Stimulated activated CD4-positive, alpha-beta T cell treated with anti-CD3 and anti-CD28 coated beads, Interleukin-4, amount 100 ng/mL, for 4 hours (primary cell): ENCODE measurements around the gene RPL26.
A peak's percentile ranks its signal among the peaks of the same experiment; 100 is the strongest.
"Not testable (repeated sequence)": the region's sequence is repeated elsewhere in the genome, so short reads cannot be mapped to it uniquely, and the experiment has no call there.

ENCODE experiments used
- DNase-seq, 2 experiments: peaks; one replicate each; pipeline ENCODE4 v3.0.0-alpha.2; 2020

The RPL26 gene

DNA sequence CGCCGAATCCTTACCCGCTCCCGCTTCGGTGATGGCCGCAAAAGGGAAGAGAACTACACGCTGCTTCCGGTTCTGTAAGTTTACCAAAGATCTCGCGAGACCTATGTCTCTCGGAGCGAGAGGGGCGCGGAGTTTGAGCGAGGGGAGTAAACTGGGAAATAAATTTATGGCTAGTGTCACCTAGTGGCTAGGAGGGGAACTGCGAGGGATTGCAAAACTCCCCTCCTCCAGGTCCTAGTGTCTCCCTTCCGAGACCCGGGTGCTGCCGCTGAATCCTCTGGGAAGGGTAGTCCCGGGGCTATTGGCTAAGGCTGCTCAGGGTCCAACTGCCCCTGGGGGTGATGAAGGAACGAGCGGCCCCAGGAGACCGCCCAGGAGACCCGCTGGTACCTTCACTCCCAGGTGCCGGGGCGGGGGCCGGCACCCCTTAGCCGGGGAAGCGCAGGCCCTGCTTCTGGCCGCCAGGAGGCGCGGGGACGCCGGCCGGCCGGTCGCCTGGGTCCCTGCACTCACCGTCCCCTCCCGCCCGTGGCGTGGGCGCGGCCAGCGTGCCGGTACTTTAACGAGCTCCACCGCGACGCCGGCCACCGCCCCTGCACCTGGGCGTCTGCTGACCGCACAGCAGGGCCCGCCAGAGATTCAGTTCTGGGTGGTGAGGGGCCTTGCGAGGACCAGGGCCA, at the start of gene RPL26:
Gene RPL26, minus strand, starts transcription at position 51 of the 680 bp plus-strand sequence. CDS start 883 bp downstream, outside the sequence.
- DNase-seq: peak; percentile 87 to 95

DNA sequence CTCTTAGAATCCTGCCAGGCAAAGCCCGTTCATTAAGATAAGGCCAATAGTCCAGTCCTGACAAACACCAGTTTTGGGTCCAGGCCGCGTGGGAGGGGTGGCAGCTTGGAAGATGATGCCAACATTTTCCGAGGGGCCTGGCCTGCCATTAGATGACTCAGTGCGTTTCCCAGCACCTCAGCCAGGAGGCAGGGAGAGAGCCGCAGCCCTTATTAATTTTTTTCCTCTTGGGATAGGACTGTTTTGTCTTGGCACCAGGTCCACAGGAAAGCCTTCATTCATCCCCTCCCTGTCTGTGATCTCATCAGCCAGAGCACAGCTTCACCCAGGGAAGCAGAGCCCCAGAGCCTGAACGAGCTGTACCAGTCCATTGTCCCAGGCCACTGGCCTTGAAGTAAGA, 48.0 kb upstream of the RPL26 start:
- DNase-seq: no peak

DNA sequence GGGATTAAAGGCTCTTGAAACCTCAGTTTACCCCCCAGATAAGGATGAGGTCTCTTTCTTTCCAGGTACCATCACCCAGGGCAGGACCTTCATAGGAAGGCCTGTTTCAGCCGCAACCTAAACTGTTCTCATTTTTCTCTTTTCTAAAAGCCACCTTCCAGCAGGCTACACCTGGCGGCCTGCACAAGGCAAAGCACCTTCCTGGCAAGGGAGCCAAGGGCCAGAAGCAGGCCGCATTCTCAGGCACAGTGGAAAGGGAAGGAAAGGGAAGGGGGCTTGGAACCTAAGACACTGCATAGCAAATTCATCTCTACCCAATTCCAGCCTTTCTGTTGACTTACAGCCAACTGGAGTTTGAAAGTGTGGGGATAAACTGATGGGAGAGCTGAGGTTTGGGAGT, 43.8 kb upstream of the RPL26 start:
- DNase-seq: no peak

DNA sequence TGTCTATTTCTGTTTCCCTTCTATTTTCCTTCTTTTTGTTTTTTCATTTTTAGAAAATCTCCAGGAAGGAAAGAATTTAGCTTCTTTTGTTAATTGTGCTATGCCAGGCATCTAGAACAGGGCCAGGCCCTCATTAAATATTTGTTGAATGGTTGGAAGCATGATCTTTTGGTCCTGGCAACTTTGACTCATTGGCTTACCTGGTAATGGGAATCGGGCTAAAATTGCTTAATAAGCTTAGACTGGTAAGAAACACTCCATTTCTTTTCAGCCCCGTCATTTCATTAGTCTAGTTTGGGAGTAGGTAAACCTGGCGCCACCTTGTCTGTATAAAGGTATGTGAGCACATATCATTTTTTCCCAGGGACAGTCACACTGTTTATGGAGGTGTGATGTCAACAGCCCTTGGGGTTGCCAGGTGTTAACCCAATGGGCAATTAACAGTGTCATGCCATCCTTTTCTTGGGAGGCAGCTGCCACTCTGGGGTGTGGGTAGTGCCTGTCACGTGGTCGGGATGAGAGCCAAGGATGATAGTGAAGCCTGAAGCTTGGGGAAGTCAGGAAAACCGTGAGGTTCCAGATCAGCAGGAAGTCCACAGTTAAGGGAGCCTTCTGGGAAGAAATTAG, 43.2 kb upstream of the RPL26 start:
- DNase-seq: no peak

DNA sequence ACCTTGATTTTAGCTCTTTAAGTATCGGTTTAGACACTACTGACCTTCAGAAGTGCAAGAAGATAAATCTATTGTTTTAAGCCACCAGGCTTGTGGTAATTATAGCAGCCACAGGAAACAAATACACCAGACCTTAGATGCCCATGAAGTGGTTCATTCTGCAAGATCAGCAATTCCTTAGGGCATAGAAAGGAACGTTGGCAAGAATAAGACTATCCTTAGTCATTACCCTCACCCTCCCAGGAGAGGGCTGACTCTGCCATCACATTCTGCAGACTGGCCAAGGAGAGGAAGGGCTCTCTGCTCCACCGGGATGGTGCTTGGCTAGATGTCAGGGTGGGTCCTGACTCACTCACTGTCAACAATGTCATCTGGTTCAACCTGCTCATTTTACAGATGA, 38.6 kb upstream of the RPL26 start:
- DNase-seq: no peak

DNA sequence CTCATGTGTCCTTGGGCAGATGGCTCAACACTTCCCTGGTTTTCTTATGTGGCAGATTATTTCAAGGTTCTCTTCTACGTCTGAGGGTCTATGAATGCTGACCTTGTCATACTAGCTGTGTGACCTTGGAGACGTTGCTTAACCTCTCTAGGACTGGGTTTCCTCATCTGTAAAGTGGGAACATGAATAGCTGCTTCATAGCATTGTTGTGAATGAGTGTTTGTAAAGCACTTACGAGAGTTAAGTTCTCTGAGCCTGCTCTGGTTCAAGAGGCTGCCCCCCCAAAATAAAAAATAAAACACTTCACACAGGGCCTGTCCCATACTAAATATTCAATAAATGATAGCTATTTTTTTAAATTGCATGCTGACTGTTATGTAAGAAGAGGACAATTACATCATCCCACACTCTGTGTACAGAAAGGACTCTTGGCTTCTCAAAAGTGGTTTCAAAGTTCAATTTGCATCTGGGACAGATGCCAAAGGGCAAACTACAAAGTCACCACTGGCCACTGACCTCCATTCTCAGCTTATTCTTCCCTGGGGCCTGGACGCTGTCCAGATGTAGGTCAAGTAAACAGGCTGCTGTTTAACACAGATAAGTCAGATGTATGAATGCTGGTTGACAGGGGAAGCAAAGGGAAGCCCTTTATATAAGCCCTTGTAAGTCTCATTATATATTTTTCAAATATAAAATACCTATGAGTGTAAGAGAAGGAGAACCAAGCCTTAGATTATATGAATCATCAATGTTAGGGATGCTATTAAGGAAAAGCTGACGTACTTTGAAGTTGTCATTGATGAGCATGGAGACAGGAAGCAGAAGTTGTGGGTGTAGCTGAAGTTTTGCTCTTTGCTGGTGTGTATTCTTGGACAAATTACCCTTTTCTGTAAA, 37.3 kb upstream of the RPL26 start:
- no peak for DNase-seq

DNA sequence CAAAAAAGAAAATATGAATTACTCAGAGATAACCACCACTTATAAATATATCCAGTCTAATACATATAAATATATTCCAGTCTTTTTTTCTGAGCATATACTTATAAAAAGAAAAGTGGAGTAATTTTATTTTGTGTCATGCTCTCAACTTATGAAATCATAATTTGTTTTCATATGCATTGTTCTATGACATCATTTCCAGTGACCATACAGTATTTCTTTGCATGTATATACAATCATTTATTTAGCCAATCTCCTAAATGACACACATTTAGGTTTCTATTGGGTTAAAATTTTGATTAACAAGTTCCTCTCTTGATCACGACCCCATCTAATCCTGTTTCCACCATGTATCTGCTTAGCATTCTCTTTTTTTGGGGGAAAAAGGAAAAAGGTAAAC, 36.3 kb upstream of the RPL26 start:
- DNase-seq: no peak

DNA sequence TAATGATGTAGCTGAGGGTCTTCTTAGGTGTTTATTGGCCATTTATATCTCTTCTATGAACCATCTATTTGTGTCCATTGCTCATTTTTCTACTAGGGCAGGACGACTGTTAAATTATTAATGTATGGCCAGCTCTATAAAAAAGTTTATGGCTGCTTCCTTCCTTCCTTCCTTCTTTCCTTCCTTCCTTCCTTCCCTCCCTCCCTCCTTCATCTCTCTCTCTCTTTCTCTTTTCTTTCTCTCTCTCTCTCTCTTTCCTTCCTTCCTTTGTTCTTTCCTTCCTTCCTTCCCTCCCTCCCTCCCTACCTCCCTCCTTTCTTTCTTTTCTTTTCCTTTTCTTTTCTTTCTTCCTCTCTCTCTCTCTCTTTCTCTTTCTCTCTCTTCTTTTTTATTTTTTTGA, 35.5 kb upstream of the RPL26 start:
- DNase-seq: no peak

DNA sequence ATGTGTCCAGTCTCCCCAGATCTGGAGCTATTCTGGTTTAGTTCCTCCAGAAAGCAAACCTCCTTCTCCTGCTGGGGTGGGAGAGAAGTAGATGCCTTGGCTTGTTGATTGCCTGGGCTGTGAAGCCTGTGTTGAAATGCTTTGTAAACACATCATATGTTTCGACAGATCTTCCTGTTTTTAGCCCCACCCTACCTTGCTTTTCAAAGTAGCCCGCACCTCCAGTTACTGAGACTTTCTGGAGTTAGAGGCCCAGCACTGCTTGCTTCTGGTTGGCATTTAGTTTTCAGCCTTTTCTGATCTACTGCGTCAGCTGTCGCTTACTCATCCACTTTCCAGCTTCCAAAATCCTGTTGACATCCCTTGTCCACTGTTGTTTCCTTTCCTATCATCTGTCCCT, 34.8 kb upstream of the RPL26 start:
- DNase-seq: no peak

DNA sequence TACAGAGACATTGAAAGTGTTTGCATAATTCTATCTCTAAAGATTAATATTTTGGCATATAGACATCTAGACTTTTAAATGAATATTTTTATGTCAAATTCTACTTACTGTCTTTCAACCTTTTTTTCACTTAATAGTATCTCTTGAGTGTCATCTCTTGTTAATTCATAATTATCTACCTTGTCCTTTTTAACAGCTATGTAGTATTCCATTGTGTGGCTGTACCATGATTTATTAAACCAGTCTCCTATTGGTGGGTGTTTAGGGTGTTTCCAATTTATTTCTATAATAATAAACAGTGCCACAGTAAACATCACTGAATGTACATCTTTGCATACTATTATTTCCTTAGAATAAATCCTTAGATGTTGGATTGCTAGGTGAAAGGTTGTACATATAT, 30.9 kb upstream of the RPL26 start:
- no peak for DNase-seq

DNA sequence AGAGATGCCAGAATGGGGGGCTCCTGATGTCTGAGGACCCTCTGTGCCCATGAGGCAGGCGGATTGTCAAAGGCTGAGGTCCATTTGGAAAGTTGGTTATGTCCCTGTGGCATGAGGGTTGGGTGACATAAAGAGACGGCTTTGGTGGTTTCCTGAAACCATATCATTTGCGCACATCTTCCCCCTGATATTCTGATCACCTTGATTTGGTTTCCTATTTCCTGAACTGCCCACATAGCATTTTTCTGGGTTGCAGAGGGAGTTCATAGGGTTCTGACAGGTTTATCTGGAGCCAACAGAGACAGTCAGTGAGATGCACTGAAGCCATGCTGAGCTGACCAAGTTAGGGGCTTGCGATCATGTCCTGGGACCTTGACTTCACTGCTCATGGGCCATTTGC, 30.3 kb upstream of the RPL26 start:
- DNase-seq: no peak

DNA sequence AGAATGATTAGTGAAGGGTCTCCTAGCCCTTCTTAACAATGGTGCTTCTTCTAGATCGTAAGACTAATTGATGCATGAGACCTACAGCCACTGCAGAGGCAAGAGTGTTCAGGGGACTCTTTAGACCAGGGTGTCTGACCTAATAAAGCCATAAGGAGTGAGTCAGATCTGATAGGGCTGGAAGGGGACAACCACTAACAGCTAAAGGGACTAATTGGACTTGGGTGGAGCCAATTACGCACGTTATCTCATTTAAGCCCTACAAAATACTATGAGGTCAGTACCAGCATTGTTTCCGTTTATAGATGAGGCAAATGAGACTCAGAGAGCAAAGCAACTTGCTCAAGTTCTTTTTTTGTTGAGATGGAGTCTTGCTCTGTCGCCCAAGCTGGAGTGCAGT, 29.1 kb upstream of the RPL26 start:
- DNase-seq: no peak

DNA sequence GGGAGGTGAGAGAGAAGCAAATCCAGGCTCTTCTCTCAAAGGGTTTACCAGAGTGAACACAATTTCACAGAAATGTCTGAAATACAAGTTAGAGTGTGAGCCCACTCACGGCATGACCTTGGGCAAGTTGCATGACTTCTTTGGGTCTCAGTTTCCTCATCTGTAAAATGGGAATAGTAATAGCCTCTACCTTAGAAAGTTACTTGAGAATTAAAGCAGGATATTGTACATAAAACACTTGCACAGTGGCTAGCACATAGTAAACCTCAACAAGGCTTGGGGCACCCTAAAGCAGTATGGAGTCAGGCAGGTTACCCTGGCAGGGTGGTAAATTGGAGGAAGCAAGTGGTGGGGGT, 27.9 kb upstream of the RPL26 start:
- DNase-seq: no peak

DNA sequence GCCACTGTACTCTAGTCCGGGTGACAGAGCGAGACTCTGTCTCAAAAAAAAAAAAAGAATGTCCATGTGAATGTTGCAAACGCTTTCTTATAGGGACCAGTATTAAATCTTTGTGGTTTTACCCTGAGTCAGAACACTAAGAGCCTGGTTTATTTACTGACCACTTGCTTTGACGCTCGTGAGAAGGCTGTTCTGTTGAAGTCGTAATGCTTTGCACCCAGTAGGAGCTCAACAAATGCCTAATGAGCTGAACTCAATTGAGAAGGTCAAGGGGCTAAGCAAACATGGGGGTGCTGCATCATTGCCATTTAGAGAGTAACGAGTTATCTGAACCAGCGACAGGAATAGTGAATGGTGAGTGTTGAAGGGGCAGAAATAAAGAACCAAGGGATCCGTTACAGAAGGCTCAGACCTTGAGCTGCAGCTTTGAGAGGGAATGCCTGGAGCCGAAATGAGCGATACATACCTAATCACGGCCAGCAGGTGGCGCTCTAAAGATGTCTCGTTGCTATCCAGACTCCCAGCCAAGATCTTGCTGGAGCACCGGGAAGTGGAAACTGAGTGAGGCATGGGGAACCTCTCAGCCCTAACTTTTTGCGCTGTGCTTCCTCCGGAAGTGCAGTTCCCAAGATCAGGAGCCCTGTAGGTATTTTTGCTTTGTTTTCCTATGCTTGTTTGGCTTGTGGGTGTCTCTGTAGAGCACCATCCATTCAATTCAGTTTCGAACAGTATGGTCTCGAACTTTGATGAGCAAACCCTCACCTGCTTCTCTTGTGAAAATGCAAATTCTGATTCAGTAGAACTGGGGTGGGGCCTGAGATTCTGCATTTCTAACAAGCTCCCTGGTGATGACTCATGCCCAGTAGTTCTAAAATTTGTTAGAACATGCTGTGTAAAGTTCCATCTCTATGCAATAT, 27.2 kb upstream of the RPL26 start:
- DNase-seq: peak; percentile 58 to 75

DNA sequence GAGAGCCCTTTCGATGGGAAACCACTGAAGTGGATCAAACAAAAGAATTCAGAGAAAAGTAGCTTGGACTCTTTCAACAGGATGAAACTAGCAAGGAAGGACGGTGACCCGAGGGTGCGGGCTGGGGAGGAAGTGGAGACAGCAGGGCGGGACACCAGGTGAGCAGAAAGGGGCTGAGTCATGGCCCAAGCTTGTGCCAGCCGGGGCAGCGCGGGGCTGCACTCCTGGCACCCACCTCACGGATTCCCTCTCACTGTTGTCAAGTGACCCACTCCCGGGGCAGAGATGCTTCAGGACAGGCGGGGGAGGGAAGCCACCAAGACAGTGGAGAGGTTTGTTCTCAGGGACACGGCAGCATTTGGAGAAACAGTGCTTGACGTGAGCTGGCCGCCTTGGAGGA, 25.4 kb upstream of the RPL26 start:
- DNase-seq: no peak

DNA sequence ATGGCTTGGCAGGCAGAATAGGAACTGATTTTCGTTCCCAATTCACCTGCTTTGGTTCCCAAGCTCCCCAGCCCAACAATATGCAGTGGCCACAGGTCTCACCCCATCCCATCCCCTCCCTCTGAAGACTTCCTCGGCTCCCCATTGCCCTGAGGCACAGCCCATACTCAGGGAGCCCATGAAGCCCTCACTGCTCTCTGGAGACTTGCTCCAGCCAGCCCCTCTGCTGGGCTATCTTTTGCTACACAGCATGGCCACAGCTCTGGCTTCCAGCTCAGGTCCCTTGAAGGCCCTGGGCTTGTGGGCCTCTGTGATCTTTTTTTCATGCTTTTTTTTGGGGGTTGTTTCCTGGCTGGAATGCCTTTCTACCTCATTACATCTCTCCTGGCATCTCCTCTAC, 23.2 kb upstream of the RPL26 start:
- no peak for DNase-seq

DNA sequence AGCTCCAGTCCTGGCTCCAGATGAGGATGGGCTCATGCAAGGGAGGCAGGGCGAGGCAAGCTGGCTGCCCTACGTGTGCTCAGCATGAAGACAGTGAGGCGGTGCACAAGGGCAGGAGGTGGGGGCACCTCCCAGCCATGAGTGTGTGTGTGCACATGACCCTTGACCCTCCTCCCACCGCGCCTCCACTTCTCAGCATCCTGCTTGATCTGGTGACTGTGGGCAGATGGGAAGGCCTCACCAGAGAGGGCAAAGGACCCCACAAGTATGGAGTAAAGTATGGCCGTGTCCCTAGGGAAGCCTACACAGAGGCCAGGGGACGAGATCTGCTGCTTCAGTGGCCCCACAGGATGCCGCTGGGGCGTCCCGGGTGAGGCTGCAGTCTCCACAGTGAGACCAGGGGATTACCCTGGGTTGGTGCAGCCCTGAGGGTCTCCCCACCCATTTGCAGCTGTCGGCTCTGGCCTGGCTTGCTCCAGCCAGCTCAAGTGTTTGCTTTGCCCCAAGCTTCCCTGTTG, 22.6 kb upstream of the RPL26 start:
- no peak for DNase-seq

DNA sequence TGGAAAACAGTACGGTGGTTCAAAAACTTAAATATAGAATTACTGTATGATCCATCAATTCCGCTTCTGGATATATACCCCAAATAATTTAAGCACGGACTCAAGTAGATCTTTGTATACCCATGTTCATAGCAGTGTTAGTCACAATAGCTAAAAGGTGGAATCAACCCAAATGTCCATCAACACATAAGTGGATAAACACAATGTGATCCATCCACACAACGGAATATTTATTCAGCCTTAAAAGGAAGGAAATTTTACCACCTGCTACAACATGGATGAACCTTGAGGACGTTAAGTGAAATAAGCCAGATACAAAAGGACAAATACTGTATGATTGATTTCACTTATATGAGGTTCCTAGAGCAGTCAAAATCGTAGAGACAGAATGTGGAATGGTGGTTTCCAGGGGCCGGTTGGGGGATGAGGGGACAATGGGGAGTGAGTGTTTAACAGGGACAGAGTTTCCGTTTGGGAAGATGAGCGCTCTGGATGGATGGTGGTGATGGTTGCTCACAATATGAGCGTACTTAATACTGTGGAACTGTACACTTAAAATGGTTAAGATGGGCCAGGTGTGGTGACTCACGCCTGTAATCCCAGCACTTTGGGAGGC, 20.0 kb upstream of the RPL26 start:
- DNase-seq: no peak

DNA sequence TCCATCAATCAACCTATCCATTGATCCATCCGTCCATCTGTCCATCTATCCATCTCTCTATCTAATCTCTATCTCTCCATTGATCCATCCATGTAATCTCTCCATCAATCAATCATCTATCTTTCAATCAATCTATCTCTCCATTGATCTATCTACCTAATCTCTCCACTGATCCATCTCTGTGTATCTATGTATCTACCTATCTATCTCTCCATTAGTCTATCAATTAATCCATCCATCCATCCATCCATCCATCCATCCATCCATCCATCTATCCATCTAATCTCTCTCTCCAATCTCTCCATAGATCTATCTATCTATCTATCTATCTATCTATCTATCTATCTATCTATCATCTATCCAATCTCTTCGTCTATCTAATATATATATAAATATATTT, 18.1 kb upstream of the RPL26 start:
- DNase-seq: no peak

DNA sequence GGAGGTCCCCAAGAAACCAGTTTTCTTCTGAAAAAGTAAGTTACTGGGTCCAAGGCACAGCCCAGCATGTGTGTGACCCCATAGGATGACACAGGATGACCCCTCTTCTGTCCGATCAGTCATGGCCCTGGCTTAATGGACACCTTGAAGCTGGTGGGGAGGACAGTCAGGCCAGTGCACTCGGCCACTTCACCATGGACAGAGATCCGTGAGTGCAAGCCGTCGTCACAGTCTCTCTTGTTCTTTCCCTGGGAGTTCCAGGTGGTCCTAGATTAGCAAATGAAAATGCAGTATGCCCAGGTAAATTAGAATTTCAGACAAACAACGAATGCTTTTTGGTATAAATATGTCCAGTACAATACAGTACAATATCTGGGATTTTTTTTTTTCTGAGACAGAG, 16.0 kb upstream of the RPL26 start:
- no peak for DNase-seq

DNA sequence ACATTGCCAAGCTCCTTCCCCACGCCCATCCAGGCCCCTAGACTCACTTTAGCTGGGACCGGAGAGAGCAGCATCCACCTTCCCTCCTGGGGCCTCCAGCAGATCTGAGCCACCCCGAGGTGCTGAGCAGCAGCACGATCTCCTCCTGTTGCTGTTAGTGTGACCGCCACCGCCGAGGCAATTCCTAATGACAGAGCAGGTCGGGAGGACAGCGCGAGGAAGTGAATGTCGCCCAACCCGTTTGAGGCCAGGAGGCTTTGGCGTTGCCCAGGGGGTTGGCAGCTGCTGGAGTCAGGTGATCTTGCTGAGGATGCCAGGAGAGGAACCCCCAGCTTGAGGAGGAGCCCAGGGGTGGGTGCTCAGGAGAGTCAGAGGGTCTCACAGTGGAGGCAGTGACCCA, 14.6 kb upstream of the RPL26 start, which contains the start of gene RNF222:
Gene RNF222, minus strand, starts transcription at position 192 of the 400 bp plus-strand sequence. CDS start 4,366 bp downstream, outside the sequence.
- no peak for DNase-seq

DNA sequence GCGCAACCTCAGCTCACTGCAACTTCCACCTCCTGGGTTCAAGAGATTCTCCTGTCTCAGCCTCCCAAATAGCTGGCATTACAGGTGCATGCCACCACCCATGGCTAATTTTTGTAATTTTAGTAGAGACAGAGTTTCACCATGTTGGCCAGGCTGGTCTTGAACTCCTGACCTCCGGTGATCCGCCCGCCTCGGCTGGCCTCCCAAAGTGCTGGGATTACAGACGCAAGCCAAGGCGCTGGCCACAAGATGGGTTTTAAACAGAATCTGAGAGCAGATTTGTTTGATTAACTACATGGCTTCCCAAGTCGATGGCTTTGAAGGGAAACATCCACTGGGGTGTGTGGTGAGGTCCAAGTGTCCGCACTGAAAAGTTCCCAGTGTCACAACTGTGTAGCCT, 11.5 kb upstream of the RPL26 start:
- DNase-seq: not testable (repeated sequence)
